ENCODE measurements around the gene DDX51. TPM values are rescaled to one million over a fixed set of nuclear protein-coding genes. Genes with fewer than 3 reads are reported as not detected.

DDX51 gene
- polyA plus RNA-seq, 2 of the 4 experiments (the other 2 are of a cell fraction), result 10.2 to 22.6 TPM

- no peak for TF ChIP-seq CHD4 (IDR thresholded peaks at IDR 0.05; ENCODE audit: borderline replicate concordance)
- TF ChIP-seq FOSL2 (IDR thresholded peaks at IDR 0.05), result no peak
- no peak for TF ChIP-seq FOSL2 (CRISPR knock-in tag; IDR thresholded peaks at IDR 0.05)
- no peak for TF ChIP-seq RFX5 (IDR thresholded peaks at IDR 0.05)
- no peak for TF ChIP-seq KDM1A (IDR thresholded peaks at IDR 0.05; ENCODE audit: low read depth)
- TF ChIP-seq RAD21 (conservative IDR thresholded peaks at IDR 0.05 in 1 of 2, IDR thresholded peaks at IDR 0.05 in 1 of 2), result peak; percentile 92 to 95
- no peak for TF ChIP-seq PBX3 (IDR thresholded peaks at IDR 0.05)
- no peak for TF ChIP-seq ZC3H11A (IDR thresholded peaks at IDR 0.05)
- no peak for TF ChIP-seq RCOR1 (IDR thresholded peaks at IDR 0.05; ENCODE audit: low read depth, low read length)
- TF ChIP-seq CBX8 (IDR thresholded peaks at IDR 0.05), result no peak
- no peak for TF ChIP-seq ATOH8 (CRISPR knock-in tag; IDR thresholded peaks at IDR 0.05; ENCODE audit: low read depth)
- TF ChIP-seq MAZ (IDR thresholded peaks at IDR 0.05; ENCODE audit: borderline replicate concordance, low read depth, low read length), result no peak
- TF ChIP-seq ESRRA (IDR thresholded peaks at IDR 0.05; ENCODE audit: borderline replicate concordance, low read length), result no peak
- TF ChIP-seq TP53 (CRISPR knock-in tag; IDR thresholded peaks at IDR 0.05), result no peak
- TF ChIP-seq E2F6 (IDR thresholded peaks at IDR 0.05; ENCODE audit: borderline replicate concordance, low read depth), result no peak
- TF ChIP-seq HOXB5 (CRISPR knock-in tag; IDR thresholded peaks at IDR 0.05), result no peak
- TF ChIP-seq FOSB (CRISPR knock-in tag; IDR thresholded peaks at IDR 0.05), result no peak
- no peak for TF ChIP-seq ELK1 (IDR thresholded peaks at IDR 0.05; ENCODE audit: low read depth, low read length)
- TF ChIP-seq MAFK (IDR thresholded peaks at IDR 0.05; ENCODE audit: partially characterized antibody), result no peak
- no peak for TF ChIP-seq PHF8 (IDR thresholded peaks at IDR 0.05; ENCODE audit: borderline replicate concordance, low read depth)
- TF ChIP-seq SMC3 (IDR thresholded peaks at IDR 0.05), result peak; percentile 91
- TF ChIP-seq KDM5A (IDR thresholded peaks at IDR 0.05), result no peak
- TF ChIP-seq HOXA7 (CRISPR knock-in tag; IDR thresholded peaks at IDR 0.05), result no peak
- 0 out of 5 replicates have a peak, but pooled peaks of 1 of the 2 experiments have one; percentile 31 for TF ChIP-seq JUN (IDR thresholded peaks at IDR 0.05)
- no peak for TF ChIP-seq HDAC2 (IDR thresholded peaks at IDR 0.05)
Observed at GRCh38 chr12:132153501-132154340, 9.6 kb upstream of the DDX51 start (continued).

- FAIRE-seq (no peak), DNase-seq (ENCODE audit: low read depth in 1 of 2, low spot score in 1 of 2) (no peak), ATAC-seq (peak in 1 of 2 experiments; percentile 2; a peak in 2 of 6 replicates)
- Histone ChIP-seq H3K9me3 (no peaks in the 10 kb centered on the region), H3K4me1 (no peaks in the 10 kb centered on the region), H3K27ac (no peak overlapping the region), H3K4me2 (no peak overlapping the region), H3K4me3 (no peak overlapping the region)
- TF ChIP-seq KDM5A (IDR thresholded peaks at IDR 0.05), result no peak
- no peak for TF ChIP-seq ZFP36 (IDR thresholded peaks at IDR 0.05; ENCODE audit: borderline replicate concordance, partially characterized antibody)
- TF ChIP-seq CHD2 (IDR thresholded peaks at IDR 0.05; ENCODE audit: low read length, partially characterized antibody), result no peak
- no peak for TF ChIP-seq RCOR1 (IDR thresholded peaks at IDR 0.05; ENCODE audit: low read depth, low read length)
- TF ChIP-seq FOSL2 (IDR thresholded peaks at IDR 0.05), result no peak
- no peak for TF ChIP-seq FOSL2 (CRISPR knock-in tag; IDR thresholded peaks at IDR 0.05)
- no peak for TF ChIP-seq SREBF2 (IDR thresholded peaks at IDR 0.05)
- no peak for TF ChIP-seq NFE2L2 (conservative IDR thresholded peaks at IDR 0.05; ENCODE audit: low read length)
- no peak for TF ChIP-seq HOXB5 (CRISPR knock-in tag; IDR thresholded peaks at IDR 0.05)
- no peak for TF ChIP-seq CBX8 (IDR thresholded peaks at IDR 0.05)
- no peak for TF ChIP-seq REST (IDR thresholded peaks at IDR 0.05)
- TF ChIP-seq ZNF302 (CRISPR knock-in tag; IDR thresholded peaks at IDR 0.05), result no peak
- TF ChIP-seq TP53 (CRISPR knock-in tag; IDR thresholded peaks at IDR 0.05), result no peak
- no peak for TF ChIP-seq NPAS2 (CRISPR knock-in tag; IDR thresholded peaks at IDR 0.05; ENCODE audit: borderline replicate concordance)
- 88% methylated on average over 20 of the region's 20 CpGs for WGBS (ENCODE audit: missing lambda C conversion rate)
- CTCF ChIA-PET, result interaction anchor here (0.5 to 4.2 kb wide), 24 partner anchors 10 to 462 kb away, joined by 3 to 64 read pairs (median 6); no protein-coding TSS in a partner anchor
- POLR2A ChIA-PET, result interaction anchor here (0.9 kb wide), 1 partner anchor 261 kb away, joined by 3 read pairs; no protein-coding TSS in a partner anchor
Observed at GRCh38 chr12:132152953-132153352, 8.8 kb upstream of the DDX51 start.

All from A549 (cell line).